Hematopoietic multipotent progenitor cell treated with erythropoietin and hydrocortisone succinate and interleukin-3 and kit ligand, for 6 days (in vitro differentiated cells): ENCODE measurements around the gene CALML5.
"Not testable (repeated sequence)": the region's sequence is repeated elsewhere in the genome, so short reads cannot be mapped to it uniquely, and the experiment has no call there.

Source experiments
- DNase-seq: peaks from one replicate; pipeline ENCODE4 v3.0.0-alpha.2; 2015

CALML5 gene

GRCh38 chr10:5479481-5480161 is 19.7 kb downstream of the CALML5 start:
- peak; percentile 95 for DNase-seq

GRCh38 chr10:5478694-5479305 is 20.6 kb downstream of the CALML5 start:
- no peak for DNase-seq

DNA sequence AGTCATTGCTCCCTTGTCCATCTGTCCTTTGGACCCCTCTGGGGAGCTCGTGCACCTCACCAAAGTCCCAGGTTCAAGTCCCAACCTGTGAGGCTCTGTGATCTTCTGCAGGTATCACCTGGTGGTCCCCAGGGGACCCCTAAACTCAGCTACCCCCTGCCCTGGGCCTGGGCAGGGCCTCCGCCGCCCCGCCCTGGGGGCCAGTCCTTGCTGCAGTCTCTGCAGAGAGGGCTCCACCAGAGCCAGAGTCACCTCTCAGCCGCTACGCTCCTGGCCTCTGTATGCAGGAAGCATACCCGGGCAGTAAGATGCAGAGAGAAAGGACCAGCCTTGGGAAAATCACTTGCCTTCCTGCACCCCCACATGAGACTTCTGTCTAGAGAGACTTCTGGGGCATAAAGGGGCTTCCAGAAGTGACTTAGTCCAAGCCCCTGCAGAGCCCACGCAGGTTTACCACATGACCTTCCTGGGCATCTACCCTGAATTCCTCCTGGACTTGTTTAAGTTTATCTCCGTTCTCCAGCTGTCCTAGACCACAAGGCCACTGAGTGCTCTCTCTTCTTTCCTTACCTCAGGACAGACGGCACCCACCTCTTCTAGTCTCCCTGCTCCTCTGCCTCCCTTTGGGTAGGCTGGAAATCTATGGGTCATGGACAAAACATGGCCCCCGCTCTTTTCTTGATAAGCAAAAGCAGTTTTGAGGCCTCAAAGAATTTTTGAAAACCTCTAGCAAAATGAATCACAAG is 21.2 kb downstream of the CALML5 start:
- DNase-seq = peak; percentile 83

DNA sequence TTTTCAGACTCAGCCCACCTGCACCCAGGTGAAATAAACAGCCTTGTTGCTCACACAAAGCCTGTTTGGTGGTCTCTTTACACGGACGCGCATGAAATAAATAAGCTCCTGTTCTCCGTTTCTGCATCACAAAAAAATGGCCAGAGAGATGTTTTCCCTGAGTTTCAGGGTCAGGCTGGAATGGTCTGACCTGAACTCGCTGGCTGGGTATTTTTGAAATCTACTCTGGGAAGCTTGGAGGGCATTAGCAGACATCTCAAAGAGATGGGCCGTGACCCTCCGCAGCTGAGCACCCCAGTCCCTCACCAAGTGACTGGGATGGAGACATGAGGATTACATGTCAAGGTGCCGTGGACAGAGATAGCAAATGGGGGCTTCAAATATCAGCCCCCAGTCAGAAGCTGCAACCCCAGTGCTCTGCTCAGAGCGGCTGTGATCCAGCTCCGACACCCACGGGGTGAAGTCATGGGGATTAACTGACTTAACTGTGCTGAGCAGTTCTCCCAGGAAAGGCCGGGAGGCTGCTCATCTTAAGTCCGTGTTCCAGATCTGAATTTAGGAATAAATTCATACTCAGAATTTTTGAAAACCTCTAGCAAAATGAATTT is 22.3 kb downstream of the CALML5 start:
- no peak for DNase-seq

DNA sequence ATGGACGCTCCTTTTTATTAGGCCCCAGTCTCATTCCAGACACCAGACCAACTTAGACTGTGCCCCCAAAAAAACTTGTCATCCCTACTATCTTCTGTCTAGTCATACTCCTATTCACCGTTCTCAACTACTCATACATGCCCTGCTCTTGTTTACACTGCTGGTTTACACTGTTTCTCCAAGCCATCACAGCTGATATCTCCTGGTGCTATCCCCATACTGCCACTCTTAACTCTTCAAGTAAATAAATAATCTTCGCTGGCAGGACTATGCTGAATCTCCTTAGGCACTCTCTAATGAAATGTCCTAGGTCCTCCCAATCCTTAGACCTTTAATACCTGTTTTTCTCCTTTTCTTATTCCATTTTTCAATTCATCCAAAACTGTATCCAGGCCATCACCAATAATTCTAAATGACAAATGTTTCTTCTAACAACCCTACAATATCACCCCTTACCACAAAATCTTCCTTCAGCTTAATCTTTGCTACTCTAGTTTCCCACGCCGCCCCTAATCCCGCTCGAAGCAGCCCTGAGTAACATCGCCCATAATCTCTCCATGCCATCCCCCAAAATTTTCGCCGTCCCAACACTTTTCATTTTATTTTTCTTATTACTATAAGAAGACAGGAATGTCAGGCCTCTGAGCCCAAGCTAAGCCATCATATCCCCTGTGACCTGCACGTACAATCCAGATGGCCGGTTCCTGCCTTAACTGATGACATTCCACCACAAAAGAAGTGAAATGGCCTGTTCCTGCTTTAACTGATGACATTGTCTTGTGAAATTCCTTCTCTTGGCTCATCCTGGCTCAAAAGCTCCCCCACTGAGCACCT is 23.2 kb downstream of the CALML5 start:
- not testable (repeated sequence) for DNase-seq

DNA sequence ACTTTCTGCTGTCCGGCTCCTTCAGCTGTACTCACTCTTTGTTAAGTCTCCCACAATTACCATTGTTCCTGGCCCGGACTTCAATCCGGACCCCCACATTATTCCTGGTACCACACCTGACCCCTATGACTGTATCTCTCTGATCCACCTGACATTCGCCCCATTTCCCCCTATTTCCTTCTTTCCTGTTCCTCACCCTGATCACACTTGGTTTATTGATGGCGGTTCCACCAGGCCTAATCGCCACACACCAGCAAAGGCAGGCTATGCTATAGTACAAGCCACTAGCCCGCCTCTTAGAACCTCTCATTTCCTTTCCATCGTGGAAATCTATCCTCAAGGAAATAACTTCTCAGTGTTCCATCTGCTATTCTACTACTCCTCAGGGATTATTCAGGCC is 24.3 kb downstream of the CALML5 start:
- not testable (repeated sequence) for DNase-seq

- not testable (repeated sequence) for DNase-seq
These were observed 24.7 kb downstream of the CALML5 start for GRCh38 chr10:5474642-5475041.

- DNase-seq = no peak
These were observed 29.2 kb downstream of the CALML5 start for GRCh38 chr10:5470062-5470751.

- no peak for DNase-seq
These were observed 29.9 kb downstream of the CALML5 start for GRCh38 chr10:5469353-5470061.

- no peak for DNase-seq
These were observed 30.9 kb downstream of the CALML5 start for GRCh38 chr10:5468262-5469106.

- no peak for DNase-seq
These were observed 31.6 kb downstream of the CALML5 start for GRCh38 chr10:5467634-5468255.

DNA sequence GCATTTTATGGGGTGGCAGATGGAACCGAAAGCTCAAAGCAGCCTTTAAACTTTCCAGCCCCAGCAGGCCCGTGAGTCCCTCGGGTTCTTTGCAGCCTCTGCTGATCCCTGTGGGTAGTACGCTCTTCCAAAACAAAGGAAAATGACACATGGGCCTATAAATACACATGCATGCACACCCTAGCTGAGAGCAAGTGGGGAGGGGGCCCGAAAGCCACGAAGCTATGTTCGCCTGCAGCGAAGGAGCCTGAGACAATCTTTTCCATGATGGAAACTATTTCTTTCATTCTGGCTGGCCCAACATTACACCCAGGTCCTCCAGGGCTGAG is 32.2 kb downstream of the CALML5 start:
- DNase-seq = no peak

DNA sequence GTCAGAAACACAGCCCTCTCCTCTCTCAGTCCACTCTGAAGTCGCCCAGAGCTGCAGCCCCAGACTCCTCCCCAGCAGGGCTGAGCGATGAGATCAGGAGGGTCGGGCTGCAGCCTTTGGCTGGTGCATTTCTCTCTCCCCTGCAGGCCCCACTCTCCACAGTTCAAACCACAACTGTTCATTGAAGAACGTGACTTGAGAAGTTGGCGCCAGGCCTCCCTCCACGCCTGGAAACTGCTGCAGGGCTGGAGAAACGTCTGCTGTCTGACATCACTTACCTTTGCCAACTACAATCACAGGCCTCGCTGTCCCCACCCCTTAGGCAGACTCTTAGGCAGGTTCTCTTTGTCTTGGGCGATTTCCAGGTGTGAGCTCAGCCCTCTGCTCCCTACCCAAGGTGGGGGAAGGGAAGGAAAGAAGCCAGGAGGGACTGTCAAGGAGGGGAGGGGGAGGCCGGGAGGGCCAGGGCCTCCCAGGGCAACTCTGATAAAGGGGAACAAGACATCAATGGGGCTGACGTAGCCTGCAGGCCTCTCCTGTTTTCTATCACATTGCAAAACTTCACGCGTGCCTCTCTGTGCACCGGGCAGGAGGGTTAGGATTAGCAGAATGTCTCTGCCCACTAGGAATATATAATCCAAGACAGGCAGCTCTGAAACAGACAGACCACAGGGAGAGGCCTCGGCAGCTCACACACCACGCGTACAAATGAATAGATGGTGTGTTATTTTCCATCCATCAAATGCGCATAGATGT is 32.7 kb downstream of the CALML5 start:
- DNase-seq = peak; percentile 36

DNA sequence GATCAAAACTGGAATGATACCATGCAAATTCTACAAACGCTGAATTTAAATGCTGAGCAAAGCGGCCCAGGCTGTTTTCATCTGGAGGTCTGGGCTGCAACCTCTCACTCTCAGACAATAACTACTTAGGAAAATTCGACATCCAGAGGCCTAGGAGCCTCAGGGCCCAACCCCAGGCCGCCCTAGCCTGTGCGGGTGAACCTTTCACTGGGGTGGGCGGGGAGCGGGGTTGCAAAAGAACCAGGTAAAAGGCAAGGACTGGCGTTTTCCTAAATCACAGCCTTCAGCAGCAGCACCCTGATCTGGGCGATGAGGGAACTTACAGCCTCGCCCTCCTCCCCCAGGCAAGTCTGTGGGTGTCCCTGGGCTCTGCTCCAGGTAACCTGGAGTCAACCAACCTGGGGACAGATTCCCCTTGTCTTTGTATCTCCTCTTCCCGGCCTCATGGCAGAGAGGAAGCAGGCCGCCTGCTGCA is 33.4 kb downstream of the CALML5 start:
- DNase-seq = no peak

DNA sequence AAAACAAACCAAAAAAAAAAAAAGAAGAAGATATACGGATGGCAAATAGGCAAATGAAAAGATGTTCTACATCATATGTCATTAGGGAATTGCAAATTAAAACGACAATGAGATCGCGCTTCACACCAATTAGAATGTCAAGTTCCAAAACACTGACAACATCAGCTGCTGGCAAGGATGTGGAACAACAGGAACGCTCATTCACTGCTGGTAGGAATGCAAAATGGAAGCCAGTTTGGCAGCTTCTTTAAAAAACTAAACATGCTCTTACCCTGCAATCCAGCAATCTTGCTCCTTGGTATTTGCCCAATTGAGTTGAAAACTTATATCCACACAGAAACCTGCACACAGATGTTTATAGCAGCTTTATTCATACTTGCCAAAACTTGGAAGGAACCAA is 34.8 kb downstream of the CALML5 start:
- no peak for DNase-seq

GRCh38 chr10:5462841-5463293 is 36.5 kb downstream of the CALML5 start:
- no peak for DNase-seq

DNA sequence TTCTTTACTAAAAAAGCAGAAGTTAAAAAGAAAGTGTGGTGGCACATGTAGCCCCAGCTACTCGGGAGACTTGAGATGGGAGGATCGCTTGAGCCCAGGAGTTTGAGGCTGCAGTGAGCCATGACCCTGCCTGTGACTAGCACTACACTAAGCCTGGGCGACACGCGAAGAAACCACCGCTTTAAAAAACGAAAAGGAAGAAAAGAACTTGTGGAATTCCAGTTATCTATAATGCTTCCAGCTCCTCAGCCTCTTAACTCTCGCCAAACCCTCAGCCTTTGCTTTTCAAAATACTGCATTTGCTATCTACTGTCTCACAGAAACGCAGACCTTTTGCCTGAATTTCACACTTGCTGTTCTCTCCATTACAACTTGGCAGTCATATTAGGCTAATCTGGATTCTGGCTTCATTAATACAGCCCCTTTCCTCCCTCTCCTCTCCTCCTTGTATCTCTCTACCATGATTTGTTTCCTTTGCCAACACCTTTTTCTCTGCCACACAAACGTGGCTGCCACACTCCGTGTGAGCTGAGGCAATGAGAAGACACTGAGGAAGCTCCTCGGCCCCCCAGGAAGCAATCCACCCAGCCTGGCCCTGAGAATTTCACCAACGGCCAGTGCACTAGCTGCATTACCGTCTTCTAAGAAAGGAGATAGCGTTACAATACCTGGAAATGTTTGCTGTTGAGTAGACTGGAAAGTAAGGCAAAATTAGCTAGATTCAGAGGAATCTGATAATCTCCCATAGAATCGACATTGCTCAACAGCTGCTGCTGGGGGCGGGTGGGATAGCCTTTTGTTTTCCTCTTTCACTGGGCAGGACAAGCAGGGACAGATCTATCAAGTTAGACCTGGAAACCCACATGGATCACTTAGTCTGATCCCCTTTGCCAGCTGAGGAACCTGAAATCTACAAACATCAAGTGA is 37.2 kb downstream of the CALML5 start:
- DNase-seq = peak; percentile 74

DNA sequence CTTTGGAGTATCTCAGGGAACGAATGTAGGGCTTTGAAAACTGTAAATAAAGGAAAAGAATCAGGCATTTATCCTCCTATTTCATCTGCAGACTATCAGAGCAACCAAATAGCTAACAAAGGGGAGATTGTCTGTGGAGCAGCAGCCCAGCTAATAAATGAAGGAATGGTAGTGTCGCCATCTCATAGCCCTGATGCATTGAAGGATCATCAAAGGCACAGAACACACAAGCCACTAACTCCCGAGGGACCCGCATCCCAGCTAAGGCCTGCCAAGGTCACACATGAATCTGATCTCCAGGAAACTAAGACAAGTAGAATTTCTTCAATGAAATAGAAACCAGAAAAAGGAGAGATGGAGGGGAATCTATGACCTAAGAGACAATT is 38.2 kb downstream of the CALML5 start:
- no peak for DNase-seq
